EH (cell line): Measurements from ENCODE around the gene ABCG8.

Experiments used
- DNase-seq: peaks from one replicate; pipeline ENCODE4 v3.0.0-alpha.2; 2015; ENCODE audit warnings: low read depth

ABCG8 gene

GRCh38 chr2:43826305-43827250, 12.2 kb upstream of the ABCG8 start:
- DNase-seq = no peak

- no peak for DNase-seq
Measured at GRCh38 chr2:43831543-43832294, 7.1 kb upstream of the ABCG8 start.

- DNase-seq = peak; percentile 2
Measured at GRCh38 chr2:43832457-43832856, 6.3 kb upstream of the ABCG8 start.

GRCh38 chr2:43837033-43837432, 1.7 kb upstream of the ABCG8 start:
- DNase-seq = no peak

- no peak for DNase-seq
Measured at GRCh38 chr2:43837831-43838559, 776 bp upstream of the ABCG8 start.

GRCh38 chr2:43839776-43840564, 1.2 kb downstream of the ABCG8 start:
- DNase-seq = no peak

GRCh38 chr2:43840965-43841364, 2.2 kb downstream of the ABCG8 start:
- DNase-seq = peak; percentile 11

- no peak for DNase-seq
Measured at GRCh38 chr2:43841949-43842865, 3.4 kb downstream of the ABCG8 start.

- DNase-seq = no peak
Measured at GRCh38 chr2:43842866-43843226, 4.1 kb downstream of the ABCG8 start.

GRCh38 chr2:43845181-43845580, 6.4 kb downstream of the ABCG8 start:
- no peak for DNase-seq

- DNase-seq = no peak
Measured at GRCh38 chr2:43846140-43846793, 7.5 kb downstream of the ABCG8 start.

GRCh38 chr2:43848214-43848613, 9.4 kb downstream of the ABCG8 start:
- DNase-seq = peak; percentile 22

- DNase-seq = no peak
Measured at GRCh38 chr2:43851011-43851980, 12.5 kb downstream of the ABCG8 start.

- DNase-seq = no peak
Measured at GRCh38 chr2:43852196-43852730, 13.5 kb downstream of the ABCG8 start.

GRCh38 chr2:43853141-43854081, 14.6 kb downstream of the ABCG8 start:
- DNase-seq = no peak

- no peak for DNase-seq
Measured at GRCh38 chr2:43854671-43855070, 15.9 kb downstream of the ABCG8 start.

GRCh38 chr2:43855292-43855691, 16.5 kb downstream of the ABCG8 start:
- DNase-seq = no peak
